Adrenal gland (tissue), 5 donors: ENCODE data around the gene WNT3.

Experiments
- CTCF ChIP-seq, 6 experiments: fragments of 450-650 bp in 4 of 6; fragments of 200-600 bp in 2 of 6; sonication (generic) in 1 of 6; IDR thresholded peaks; 1 replicate in 5 of 6; 2 replicates in 1 of 6; pipeline versions ENCODE4 v1.5.1 to v1.8.0; 2016 to 2021; ENCODE audit warnings: antibody characterized with exemption in 6 of 6, mild to moderate bottlenecking in 2 of 6, moderate library complexity in 1 of 6
- POLR2A ChIP-seq, 2 donors: fragments of 450-650 bp; IDR thresholded peaks; one replicate each; pipeline ENCODE4 v1.6.1; 2017; ENCODE audit warnings: antibody characterized with exemption in 2 of 2, mild to moderate bottlenecking in 2 of 2, moderate library complexity in 1 of 2
- donor health status: DM: no; HTN: no; CAD: no.

GRCh38 chr17:46763416-46763815, 55.1 kb downstream of the WNT3 start:
- TF ChIP-seq CTCF (IDR thresholded peaks at IDR 0.05) (no peak), POLR2A (IDR thresholded peaks at IDR 0.05) (no peak)
